A673 (cell line): ENCODE measurements around the gene NINJ2.

Source experiments
- CTCF ChIP-seq: fragments of 300-800, 200-600 bp; sonication (generic); conservative IDR thresholded peaks from 2 replicates; pipeline ENCODE4 v1.5.1; 2017; ENCODE audit warnings: low read depth, mild to moderate bottlenecking, antibody characterized with exemption, low read length, moderate library complexity, mixed read lengths
- EZH2 ChIP-seq: fragments of 200-600 bp; sonication (generic); IDR thresholded peaks from 2 replicates; pipeline ENCODE4 v1.6.1; 2017; ENCODE audit warnings: borderline replicate concordance, low read depth, mild to moderate bottlenecking, mixed read lengths, antibody characterized with exemption, low read length; ENCODE audit not compliant: poor library complexity, severe bottlenecking

- TF ChIP-seq CTCF (no peak), EZH2 (no peak)
Measured at GRCh38 chr12:545835-546234, 117.4 kb downstream of the NINJ2 start.
